Large intestine (tissue), 3 donors: ENCODE data around the gene PRPSAP1. TPM values are rescaled to one million over a fixed set of nuclear protein-coding genes. Genes with fewer than 3 reads are reported as not detected.
"Not testable (repeated sequence)": the region's sequence is repeated elsewhere in the genome, so short reads cannot be mapped to it uniquely, and the experiment has no call there.

Experiments used
- DNase-seq, 2 donors: peaks; one replicate each; pipeline versions ENCODE4 v3.0.0 to v3.0.0-alpha.2; 2013
- H3K27ac ChIP-seq: one replicate; pipeline ENCODE4 v1.5.1; 2013; ENCODE audit warnings: low read length
- H3K27me3 ChIP-seq: 2 replicates; pipeline ENCODE4 v1.6.1; 2013; ENCODE audit warnings: low read length; ENCODE audit not compliant: control insufficient read depth, insufficient read depth
- H3K36me3 ChIP-seq: 2 replicates; pipeline ENCODE4 v1.6.1; 2013; ENCODE audit warnings: low read length; ENCODE audit not compliant: control insufficient read depth, insufficient read depth
- H3K4me1 ChIP-seq: one replicate; pipeline ENCODE4 v1.6.1; 2013; ENCODE audit warnings: low read length; ENCODE audit not compliant: control insufficient read depth, insufficient read depth
- H3K4me3 ChIP-seq: one replicate; pipeline ENCODE4 v1.5.1; 2013; ENCODE audit warnings: low read length
- H3K9me3 ChIP-seq: one replicate; pipeline ENCODE4 v1.6.1; 2013; ENCODE audit warnings: mild to moderate bottlenecking, low read depth, low read length, moderate library complexity; ENCODE audit not compliant: control insufficient read depth
- WGBS: methylation state at CpG from one replicate; pipeline ENCODE4 v1.1.5; 2013; ENCODE audit warnings: low lambda C conversion rate; ENCODE audit not compliant: insufficient coverage; 5-methylcytosine and 5-hydroxymethylcytosine counted together
- polyA plus RNA-seq: library from polyadenylated mRNA; unstranded; fragments of 120-200 nt; gene quantifications from one replicate; pipeline ENCODE4 v1.2.1, GENCODE V29; 2013

The PRPSAP1 gene
- polyA plus RNA-seq, 1 donor: 54.8 TPM

GRCh38 chr17:76318586-76318985 is 35.1 kb downstream of the PRPSAP1 start:
- WGBS: 100% methylated on average over 1 of the region's 3 CpGs
- no peaks in the 10 kb centered on the region for H3K4me1 ChIP-seq
- no peak overlapping the region for H3K27ac ChIP-seq
- no peaks in the 10 kb centered on the region for H3K9me3 ChIP-seq
- no peak for DNase-seq
- H3K27me3 ChIP-seq: no peaks in the 10 kb centered on the region
- peaks cover 22% of the 10 kb centered on the region for H3K36me3 ChIP-seq
- H3K4me3 ChIP-seq: no peak overlapping the region

- Histone ChIP-seq H3K4me3 (no peak overlapping the region), H3K27me3 (no peaks in the 10 kb centered on the region), H3K4me1 (no peaks in the 10 kb centered on the region), H3K36me3 (peaks cover 24% of the 10 kb centered on the region), H3K27ac (no peak overlapping the region), H3K9me3 (no peaks in the 10 kb centered on the region)
- DNase-seq: no peak
- WGBS: no CpG with 5 or more reads among the region's 2 CpGs
Measured at GRCh38 chr17:76317535-76317934, 36.2 kb downstream of the PRPSAP1 start.

- Histone ChIP-seq H3K4me3 (no peak overlapping the region), H3K4me1 (no peaks in the 10 kb centered on the region), H3K27me3 (no peaks in the 10 kb centered on the region), H3K36me3 (peaks cover 37% of the 10 kb centered on the region), H3K9me3 (no peaks in the 10 kb centered on the region), H3K27ac (no peak overlapping the region)
- DNase-seq: no peak
- 100% methylated on average over 2 of the region's 15 CpGs for WGBS
Measured at GRCh38 chr17:76314392-76315227, 39.1 kb downstream of the PRPSAP1 start.

- no peak for DNase-seq
- peaks cover 3% of the 10 kb centered on the region for H3K9me3 ChIP-seq
- H3K36me3 ChIP-seq: peaks cover 39% of the 10 kb centered on the region
- H3K27me3 ChIP-seq: no peaks in the 10 kb centered on the region
- H3K4me3 ChIP-seq: no peak overlapping the region
- no CpG with 5 or more reads among the region's 9 CpGs for WGBS
- no peak overlapping the region for H3K27ac ChIP-seq
- H3K4me1 ChIP-seq: no peaks in the 10 kb centered on the region
Measured at GRCh38 chr17:76312735-76313134, 41.0 kb downstream of the PRPSAP1 start.

GRCh38 chr17:76309461-76309860 is 44.3 kb downstream of the PRPSAP1 start:
- WGBS: no CpG with 5 or more reads among the region's 4 CpGs

GRCh38 chr17:76307966-76308338 is 45.8 kb downstream of the PRPSAP1 start, which contains the start of gene QRICH2:
Gene QRICH2, minus strand, starts transcription at chr17:76308276. Its CDS starts 278 bp downstream, at chr17:76307998.
- no peaks in the 10 kb centered on the region for H3K27me3 ChIP-seq
- H3K4me1 ChIP-seq: no peaks in the 10 kb centered on the region
- no CpG with 5 or more reads among the region's 44 CpGs for whole genome bisulfite sequencing
- no peak within 1 kb of the TSS for H3K4me3 ChIP-seq
- H3K36me3 ChIP-seq: peaks cover 33% of the 10 kb centered on the region
- no peak for DNase-seq
- H3K9me3 ChIP-seq: peaks cover 10% of the 10 kb centered on the region
- H3K27ac ChIP-seq: no peak within 1 kb of the TSS

More at GRCh38 chr17:76309461-76309860, 44.3 kb downstream of the PRPSAP1 start:
- Histone ChIP-seq H3K4me1 (no peaks in the 10 kb centered on the region), H3K4me3 (no peak overlapping the region), H3K36me3 (peaks cover 42% of the 10 kb centered on the region), H3K9me3 (peaks cover 10% of the 10 kb centered on the region), H3K27me3 (no peaks in the 10 kb centered on the region), H3K27ac (no peak overlapping the region)
- DNase-seq: no peak

- no CpG with 5 or more reads among the region's 58 CpGs for WGBS
- H3K27me3 ChIP-seq: no peaks in the 10 kb centered on the region
- no peak for DNase-seq
- peaks cover 10% of the 10 kb centered on the region for H3K9me3 ChIP-seq
- H3K27ac ChIP-seq: no peak overlapping the region
- H3K36me3 ChIP-seq: peaks cover 28% of the 10 kb centered on the region
- no peaks in the 10 kb centered on the region for H3K4me1 ChIP-seq
- H3K4me3 ChIP-seq: no peak overlapping the region
Measured at GRCh38 chr17:76307299-76307965, 46.3 kb downstream of the PRPSAP1 start.

- H3K36me3 ChIP-seq: peaks cover 12% of the 10 kb centered on the region
- H3K27me3 ChIP-seq, H3K27ac ChIP-seq, DNase-seq, H3K4me3 ChIP-seq, H3K4me1 ChIP-seq, H3K9me3 ChIP-seq: not testable (repeated sequence)
- no CpG with 5 or more reads among the region's 3 CpGs for WGBS
Measured at GRCh38 chr17:76305135-76305454, 48.6 kb downstream of the PRPSAP1 start.

GRCh38 chr17:76304226-76305134 is 49.2 kb downstream of the PRPSAP1 start:
- peaks cover 10% of the 10 kb centered on the region for H3K9me3 ChIP-seq
- H3K4me3 ChIP-seq: no peak overlapping the region
- peaks cover 12% of the 10 kb centered on the region for H3K36me3 ChIP-seq
- 83% methylated on average over 1 of the region's 17 CpGs for WGBS
- DNase-seq: no peak
- H3K4me1 ChIP-seq: no peaks in the 10 kb centered on the region
- H3K27ac ChIP-seq: no peak overlapping the region
- H3K27me3 ChIP-seq: no peaks in the 10 kb centered on the region

- Histone ChIP-seq H3K36me3 (peaks cover 5% of the 10 kb centered on the region), H3K4me1 (peaks cover 2% of the 10 kb centered on the region), H3K4me3 (no peak overlapping the region), H3K27ac (no peak overlapping the region), H3K9me3 (no peaks in the 10 kb centered on the region), H3K27me3 (no peaks in the 10 kb centered on the region)
- DNase-seq: no peak
- WGBS: no CpG with 5 or more reads among the region's 3 CpGs
Measured at GRCh38 chr17:76297436-76297835, 56.3 kb downstream of the PRPSAP1 start.
